ELR (cell line): ENCODE data around the gene AATF.
A peak's percentile ranks its signal among the peaks of the same experiment; 100 is the strongest.

Experiments used
- DNase-seq: peaks from one replicate; pipeline ENCODE4 v3.0.0-alpha.2; 2015; ENCODE audit warnings: low read depth

AATF gene

DNA sequence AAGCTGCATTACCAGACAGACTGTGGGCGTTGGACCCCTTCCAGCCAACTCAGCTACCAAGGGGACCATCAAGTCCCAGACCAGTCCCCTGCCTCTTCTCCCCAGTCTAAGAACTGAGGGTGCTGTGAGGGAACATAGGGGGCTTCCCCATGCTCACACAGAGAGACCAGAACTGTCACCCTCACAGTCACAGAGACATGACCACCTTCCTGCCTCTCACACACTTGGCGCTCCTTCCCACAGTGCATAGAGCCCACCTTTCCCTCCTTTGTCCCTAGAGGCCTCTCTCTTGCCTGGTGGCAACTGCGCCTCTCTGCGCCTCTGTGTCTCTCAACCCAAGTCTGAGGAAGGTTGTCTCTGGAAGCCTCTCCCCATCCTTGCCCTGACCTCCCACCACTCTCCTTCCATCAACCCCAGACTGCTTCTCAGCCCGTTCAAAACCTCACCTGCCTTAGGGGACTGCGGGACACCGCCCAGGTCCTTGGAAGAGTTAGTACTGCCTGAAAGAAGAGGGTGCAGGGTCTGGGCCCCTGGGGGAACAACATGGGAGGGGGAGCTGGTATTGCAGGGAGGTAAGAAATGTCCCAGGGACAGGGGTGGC, 17.6 kb upstream of the AATF start:
- DNase-seq, result no peak

DNA sequence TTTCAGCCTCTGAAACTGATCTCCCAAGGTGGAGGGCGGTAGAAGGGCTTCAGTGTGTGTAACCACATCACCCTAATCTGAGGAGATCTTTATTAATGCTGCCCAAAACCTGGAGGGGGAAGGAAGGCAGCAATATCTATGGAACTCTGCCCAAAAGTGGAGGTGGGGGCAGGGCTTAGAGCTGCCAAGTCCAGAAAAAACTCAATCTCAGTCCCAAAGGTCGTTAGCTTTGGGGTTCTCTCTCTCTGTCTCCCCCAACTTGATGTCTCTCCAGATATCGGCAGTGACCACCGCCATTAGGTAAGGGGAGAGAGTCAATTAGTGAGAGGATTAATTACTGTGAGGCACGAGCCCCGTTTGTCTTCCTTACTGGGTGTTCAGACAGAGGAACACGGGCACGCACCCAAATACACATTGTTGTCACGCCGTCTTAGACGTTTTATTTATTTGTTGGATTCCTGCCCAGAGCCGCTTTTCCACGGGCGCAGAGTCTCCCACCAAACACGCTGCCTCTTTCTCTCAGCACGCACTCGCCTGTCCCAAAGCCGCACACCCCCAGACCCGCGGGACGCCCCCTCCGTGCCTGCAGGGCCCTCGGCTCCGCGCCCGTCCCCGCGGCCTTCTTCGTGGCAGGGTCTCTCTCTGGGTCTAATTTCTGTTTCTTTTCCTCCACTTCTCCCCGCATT, 16.9 kb upstream of the AATF start:
- DNase-seq, result no peak

DNA sequence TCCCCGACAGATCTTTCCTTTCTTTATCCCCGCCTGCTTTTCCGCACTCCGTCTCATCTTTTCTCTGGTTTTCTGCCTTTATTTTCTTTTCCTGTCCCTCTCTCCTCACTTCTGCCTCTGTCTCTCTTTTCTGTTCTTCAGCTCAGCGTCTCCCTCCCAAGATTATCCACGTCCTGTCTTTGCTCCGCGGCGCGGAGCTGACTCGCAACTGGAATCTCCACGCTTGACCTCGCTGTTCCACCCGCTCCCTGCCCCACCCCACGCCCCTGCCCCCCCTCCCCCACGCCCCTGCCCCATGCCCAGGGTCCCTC, 16.4 kb upstream of the AATF start:
- DNase-seq, result no peak

DNA sequence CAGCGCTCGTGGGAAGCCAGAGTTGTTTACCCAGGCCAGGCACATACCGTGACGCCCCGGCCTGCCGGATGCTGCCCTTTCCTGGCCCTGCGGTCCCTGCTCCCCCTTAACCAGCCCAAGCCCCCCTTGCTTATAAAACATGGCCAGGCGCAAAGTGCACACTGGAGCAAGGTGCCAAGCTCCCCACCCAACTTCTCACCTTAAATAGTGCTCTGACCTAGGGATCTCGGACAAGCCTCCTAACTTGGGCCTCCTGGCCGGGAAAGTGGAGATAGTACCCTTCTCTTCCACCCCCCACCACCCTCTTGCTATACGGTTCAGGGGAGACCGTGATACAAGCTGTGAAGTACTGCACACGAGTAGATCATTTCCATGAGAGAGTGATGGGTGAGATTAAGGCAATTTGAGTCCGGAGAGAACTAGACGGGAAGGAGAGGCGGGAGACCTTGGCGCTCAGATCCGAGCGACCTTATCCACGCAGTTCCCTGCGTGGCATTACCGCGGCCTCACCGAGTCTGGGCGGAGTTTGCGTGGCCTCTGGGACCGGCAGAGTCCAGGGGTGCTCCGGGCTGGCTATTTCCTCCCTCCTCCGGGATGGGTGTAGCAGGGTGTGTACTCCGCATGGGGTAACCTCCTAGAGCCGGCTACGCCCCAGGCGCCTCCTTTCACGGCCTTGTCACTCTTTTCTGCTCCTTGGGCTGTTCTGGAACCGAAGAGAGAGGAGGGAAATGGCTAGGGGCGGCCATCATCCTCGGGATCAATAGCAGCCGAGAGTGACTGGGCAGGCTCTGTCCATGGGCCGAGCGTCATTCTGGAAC, 15.9 kb upstream of the AATF start:
- DNase-seq, result no peak

DNA sequence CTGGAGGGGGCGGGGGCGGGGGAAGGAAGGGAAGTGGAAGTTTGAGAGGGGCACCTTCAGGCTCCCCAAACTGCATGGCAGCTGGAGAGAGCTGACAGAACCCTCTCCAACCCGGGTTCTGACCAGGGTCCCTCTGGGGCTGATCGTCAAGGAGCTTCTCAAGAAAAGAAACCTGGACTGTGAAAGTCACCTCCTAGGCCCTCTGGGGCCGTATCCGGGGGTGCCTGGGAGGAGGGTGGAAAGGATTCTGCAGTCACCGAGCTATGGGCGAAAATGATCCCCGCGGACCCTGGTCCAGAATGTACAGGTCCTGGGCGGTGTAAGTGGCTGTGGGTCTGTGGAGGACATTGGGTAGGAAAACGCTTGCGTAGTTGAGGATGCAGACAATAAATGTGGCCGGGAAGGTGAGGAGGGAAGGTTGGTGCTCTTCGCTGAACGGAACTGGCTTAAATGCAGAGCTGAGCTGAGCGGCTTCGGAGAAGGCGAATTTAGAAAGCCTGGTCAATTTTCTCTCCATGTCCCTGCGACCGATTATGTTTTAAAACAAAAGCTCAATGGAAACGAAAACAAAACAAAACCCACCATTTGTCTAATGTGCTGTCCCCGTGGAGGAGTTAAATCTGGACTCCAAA, 15.1 kb upstream of the AATF start:
- DNase-seq, result no peak

DNA sequence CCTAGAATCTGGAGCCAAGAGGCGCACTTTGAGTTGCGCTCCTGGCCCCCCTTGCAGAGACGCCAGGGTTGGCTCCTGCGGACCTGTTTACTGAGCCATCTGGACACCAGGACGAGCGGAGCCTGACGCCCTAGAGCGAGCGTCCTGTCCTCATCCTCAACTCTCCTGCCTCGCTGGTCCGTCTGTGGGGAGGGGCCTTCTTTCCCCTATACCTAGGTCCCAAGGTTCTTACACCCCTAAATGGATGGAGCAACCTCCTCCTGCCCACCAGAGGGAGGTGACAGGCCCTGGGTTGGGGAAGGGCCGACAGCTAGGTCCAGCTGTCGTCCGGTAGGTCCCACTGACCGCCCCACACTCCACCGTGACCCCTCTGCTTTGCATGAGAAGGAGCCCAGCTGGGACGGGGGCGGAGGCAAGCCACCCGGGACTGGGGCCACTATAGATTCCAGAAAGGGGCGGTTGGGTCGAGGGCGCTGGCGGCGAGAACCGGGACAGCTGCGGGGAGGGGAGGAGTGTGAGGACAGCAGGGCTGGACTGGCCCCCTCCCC, 14.5 kb upstream of the AATF start:
- DNase-seq, result no peak

DNA sequence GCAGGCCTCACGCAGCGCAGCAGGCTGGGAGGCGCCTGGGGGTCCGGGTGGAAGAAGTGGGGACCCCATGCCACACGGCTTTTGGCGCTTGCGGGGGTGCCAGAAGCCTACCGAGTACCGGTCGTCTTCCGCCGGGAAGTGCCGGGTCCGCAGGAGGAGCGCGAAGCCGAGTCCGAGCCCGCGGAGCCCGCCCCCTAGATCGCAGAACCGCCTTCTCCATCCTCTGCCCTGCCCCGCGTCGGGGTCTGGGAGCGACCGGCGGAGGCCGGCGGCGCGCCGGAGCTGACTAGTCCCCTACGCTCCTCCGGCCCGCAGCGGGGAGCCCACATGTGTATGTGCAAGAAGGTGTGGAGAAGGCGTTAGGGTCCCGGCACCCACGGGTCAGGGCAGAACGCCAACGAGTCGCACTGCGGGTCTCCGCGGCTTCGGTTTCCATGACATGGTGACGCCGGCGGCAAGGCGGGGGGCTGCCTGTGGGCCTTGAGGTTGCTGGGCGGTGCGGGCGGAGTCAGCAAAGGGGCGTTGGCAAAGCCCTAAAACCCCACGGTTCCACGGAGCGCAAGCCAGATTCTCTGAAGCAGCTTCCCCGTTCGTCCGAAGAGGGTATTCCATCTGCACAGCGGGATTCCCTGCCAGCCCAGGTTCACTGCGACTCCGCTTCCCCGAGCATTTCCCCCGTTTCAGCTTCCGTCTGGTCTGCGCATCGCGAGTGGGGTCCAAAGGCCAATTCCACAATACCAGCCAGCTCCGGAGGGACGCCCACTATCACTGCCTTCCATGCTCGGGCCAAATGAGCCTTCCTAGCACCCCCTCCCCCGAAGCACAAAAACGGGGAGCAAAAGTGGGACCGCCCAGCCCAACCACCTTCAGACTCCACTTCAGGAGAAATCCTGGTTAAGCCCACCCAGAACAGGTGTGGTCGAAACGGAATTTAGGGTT, 13.8 kb upstream of the AATF start:
- no peak for DNase-seq

DNA sequence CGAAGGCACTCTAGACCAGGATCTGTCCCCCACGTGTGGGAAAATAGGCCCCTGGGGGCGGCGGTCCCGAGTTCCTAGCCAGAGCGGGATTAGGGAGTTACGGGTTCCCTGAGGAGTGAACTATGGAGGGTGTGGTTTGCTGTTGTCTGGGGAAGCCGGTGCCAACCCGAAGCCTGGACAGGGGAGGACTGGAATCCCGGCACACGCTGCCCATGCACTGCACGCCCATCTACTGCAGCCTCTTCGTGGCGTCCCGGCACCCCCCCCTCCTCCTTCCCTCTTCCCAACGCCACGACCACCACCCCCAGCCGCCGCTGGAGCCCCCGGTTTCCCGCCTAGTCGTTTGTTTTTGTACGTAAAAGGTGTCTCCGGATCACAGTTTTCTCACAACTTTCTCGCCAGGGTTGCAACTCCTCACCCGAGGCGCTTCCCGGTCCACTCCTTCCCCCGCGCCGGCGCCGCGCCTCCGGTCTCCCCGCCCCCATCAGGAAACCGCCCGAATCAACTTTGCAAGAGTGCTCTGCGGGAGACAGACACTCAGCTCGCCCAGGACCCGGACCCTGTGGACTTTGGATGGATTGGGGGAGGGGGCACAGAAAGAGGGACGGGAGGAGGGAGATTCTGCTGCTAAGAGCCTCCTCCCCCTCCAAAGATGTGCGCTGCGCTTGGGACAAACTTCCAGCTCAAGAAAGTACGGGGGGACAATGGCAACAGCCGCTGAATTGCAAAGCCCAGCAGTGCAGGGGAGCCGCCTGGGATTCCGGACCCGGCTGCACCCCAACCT, 12.9 kb upstream of the AATF start:
- DNase-seq, result no peak

DNA sequence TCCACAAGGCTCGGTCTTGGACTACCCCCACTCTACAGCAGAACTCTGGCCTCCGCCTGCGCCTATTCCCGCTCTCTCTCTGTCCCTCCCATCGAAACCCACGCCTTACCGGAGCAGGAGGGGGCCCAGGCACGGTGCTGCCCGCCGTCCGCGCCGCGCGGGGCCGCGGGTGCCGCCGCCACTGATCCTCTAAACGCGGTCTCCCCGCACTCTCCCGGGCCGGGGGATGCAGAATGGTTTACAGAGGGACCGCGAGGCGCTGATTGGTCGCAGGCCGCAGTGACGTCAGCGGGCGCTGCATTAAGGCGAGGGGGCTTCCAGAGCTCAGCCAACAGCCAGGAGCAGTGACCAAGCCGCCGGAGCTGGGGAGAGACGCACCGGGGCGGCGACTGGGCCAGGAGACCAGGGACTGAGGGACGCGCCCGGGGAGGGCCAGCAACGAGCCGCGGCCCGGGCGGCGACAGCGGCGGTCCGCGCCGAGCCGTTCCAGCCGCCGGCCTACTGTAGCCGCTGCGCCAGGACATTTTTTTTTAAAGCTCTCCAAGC, 12.2 kb upstream of the AATF start:
- DNase-seq, result no peak

DNA sequence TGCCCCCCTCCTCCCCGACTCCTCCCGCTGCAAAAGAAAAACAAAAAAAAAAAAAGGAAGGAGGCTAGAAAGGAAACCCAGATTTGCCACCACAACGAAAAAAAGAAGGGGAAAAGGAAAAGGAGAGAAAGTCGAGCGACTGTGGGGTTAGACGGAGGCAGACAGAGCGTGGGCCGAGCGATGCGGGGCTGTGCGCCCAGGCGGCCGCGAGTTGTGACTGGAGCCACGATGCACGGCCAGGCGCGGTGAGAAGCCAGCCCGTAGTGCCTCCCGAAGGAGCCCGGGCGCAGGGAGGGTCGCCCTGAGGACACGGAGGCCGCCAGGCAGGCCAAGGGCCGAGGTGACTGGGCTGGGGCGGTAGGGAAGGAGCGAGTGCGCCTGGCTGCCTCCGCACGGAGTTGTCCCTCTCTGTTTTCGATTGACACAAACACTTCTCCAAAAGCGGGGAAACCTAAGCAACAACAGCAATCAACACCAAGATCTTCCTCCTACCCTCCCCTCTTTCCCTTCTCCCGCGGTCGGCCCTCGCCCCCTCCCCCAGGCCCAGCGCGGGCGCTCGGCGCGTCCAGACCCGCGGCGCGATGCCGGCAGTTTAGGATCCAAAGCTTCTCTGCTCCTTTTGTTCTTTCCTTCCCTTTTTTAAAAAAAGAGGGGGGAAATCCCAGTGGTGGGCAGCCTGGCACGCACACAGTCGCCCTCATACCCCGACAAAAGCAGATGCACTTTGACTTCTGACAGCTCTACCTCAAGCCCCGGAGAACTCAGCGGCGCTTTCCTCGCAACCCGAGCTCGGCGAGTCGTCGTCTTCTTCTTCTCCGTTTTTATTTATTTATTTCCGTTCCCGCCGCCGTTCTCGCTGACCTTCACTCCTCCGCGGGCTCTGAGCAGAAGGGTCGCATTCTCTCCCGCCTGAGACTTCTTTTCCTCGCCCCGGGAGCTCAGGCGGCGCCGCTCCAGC, 11.5 kb upstream of the AATF start, which contains the start of gene LHX1:
TSS of gene LHX1 (plus strand) at position 475 of the 958 bp plus-strand sequence. CDS start 723 bp downstream, outside the sequence.
- no peak for DNase-seq

DNA sequence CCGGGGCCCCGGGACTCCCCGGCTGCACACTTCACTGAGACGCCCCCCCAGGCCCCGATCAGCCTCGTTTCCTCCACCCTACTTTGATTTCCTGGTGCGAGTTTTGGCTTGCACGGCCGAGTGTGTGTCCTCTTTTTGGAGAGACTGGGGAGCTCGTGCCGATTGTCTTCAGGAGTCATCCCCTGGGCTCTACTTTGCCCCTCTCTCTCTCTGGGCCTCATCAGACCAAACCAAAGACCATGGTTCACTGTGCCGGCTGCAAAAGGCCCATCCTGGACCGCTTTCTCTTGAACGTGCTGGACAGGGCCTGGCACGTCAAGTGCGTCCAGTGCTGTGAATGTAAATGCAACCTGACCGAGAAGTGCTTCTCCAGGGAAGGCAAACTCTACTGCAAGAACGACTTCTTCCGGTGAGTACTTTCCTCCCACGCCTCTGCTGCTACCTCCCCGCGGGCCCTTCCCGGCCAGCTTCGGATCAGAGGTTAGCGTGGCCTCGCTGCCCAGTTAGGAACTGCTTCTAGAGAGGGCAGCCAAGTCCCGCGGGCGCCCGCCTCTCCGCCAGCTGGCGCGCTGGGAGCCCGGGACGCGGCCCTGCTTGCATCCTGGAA, 10.7 kb upstream of the AATF start:
- peak; percentile 53 for DNase-seq

DNA sequence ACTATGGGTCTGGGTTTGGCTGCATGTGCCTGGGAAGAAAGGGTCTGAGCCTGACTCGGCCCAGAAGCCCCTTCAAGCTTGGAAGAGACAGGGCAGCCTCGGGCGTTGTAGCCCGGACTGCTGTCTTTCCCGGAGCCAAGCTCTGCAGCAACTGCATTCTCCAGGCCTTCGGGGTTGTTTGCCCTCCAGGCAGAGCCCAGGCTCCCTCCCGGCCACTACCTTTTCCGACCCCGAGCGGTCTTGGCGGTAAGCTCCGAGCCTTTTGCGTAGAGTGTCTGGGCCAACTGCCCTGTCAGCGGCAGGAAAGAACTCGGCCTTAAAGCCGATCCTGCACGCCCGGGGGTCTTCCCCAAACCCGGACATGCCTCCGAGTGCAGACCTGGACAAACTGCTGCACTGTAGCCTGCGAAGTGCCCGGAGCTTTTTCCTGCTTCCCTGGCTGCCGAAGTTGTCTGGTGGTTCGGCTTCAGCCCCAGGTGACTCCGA, 10.1 kb upstream of the AATF start:
- no peak for DNase-seq

DNA sequence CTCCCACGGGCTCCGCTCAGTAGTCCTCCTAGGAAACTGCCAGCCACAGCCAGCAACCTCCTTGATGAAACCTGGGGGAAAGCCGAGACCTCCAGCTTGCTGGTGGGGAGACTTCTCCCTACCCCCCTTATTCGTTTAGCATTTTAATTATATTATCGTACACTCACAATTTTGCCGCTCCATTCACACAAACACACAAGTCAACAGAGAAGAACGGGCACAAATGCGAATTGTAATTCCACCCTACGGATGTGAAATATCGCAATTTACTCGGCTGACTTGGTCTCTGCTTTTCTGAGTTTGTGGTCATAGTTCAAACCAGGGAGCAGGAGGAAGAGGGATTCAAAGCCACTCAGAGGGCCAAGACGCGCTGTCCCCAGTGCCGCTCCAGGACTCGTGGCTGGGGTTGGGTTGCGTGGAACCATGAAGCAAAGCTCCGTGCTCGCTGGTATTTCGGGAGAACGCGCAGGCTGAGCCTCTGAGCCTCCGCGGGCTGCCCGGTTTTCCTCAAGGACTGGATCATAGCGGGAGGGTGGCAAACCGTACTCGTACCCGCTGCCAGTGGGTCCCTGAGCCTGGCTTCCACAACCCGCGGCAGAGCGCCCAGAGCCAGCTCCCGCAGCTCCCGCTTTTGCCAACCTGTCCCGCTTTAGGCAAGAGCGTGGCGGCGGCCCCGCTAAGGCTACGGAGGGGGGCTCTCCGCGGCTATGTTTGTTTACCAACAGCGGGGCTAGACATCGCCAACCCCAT, 9.5 kb upstream of the AATF start:
- no peak for DNase-seq

DNA sequence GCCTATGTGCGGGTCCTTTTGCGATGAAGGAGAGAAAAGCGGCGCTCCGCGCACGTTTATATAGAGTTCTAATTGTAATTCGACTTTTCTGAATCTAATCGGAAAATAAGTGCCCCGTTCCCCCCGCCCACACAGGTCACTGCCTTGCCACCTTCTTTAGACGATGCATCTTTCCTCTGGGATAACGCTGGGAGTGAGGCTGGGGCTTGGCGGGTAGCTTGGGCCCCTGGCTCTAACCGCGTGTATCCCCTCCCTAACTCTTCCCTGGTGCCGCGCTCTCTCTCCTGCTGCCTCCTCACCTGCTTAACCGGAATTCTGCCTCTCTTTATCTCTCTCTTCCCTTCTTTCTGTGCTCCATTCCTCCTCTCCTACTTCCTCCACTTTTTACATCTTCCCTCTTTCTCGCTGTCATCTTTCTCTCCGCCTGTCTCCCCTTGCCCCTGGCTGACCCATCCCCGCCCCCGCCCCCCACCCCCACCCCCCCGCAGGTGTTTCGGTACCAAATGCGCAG, 8.9 kb upstream of the AATF start:
- DNase-seq, result no peak

DNA sequence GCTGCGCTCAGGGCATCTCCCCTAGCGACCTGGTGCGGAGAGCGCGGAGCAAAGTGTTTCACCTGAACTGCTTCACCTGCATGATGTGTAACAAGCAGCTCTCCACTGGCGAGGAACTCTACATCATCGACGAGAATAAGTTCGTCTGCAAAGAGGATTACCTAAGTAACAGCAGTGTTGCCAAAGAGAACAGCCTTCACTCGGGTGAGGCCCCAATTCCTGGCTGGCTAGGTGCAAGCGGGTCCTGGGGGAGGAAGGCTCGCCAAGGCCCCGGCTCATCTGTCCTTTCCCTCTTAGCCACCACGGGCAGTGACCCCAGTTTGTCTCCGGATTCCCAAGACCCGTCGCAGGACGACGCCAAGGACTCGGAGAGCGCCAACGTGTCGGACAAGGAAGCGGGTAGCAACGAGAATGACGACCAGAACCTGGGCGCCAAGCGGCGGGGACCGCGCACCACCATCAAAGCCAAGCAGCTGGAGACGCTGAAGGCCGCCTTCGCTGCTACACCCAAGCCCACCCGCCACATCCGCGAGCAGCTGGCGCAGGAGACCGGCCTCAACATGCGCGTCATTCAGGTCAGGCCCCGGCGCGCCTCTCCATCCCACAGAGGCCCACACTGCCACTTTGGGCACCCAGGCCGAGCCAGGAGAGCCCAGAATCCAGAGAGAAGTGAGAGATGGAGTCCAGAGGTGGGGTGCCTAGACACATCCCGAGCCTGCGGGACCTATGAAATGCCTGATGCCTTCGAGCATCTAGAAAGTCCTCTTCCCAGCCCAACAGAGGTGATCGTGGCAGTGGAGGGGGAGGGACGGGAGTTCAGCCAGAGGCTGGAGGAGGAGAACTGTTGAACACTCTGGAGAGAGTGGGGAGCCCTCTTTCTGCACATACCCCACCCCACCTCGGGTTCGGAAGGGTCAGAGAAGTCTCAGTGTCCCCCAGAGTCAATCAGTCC, 8.2 kb upstream of the AATF start:
- DNase-seq, result no peak

DNA sequence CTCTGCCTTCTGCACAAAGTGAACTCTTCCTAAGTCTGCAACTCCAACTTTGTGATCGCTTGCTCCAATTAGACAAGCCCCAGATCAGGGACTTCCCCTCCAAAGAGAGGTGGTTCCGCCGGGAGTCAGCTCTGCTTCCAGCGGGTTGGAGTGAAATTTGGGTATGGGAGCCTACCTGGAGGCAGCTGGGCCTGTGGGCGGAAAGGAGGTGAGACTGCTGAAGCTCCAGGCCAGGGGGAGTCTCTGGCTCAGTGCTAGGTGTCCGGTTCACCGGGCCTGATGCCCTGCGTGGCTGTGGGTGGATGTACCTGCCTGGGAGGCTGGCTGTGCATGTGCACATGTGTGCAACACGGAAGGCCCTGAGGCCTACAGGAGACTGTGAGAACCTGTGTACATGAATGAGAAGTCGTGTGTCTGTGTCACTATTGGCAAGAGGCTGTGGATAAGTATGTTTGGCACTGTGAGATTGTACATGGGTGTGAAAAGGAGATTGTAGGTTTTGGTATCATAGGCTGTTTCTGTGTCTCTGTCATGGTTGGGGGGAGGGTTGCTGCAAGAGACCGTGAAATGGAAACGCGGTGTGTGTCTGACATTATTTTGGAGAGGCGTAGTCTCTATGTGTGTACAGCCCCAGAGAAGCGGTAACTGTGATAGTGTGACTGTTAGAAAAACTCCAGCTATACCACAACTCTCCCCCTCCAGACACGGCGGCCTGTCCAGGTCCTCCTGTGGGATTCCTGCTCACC, 7.3 kb upstream of the AATF start:
- no peak for DNase-seq
